GM19452 (cell line): ENCODE measurements around the gene SPATA25.

Experiments
- ATAC-seq: cut with Tn5 transposase; IDR thresholded peaks from one replicate; pipeline ENCODE4 v1.9.1; 2021; ENCODE audit not compliant: unreplicated experiment

SPATA25 gene

GRCh38 chr20:45841407-45842129 is 45.9 kb downstream of the SPATA25 start:
- ATAC-seq, result no peak

DNA sequence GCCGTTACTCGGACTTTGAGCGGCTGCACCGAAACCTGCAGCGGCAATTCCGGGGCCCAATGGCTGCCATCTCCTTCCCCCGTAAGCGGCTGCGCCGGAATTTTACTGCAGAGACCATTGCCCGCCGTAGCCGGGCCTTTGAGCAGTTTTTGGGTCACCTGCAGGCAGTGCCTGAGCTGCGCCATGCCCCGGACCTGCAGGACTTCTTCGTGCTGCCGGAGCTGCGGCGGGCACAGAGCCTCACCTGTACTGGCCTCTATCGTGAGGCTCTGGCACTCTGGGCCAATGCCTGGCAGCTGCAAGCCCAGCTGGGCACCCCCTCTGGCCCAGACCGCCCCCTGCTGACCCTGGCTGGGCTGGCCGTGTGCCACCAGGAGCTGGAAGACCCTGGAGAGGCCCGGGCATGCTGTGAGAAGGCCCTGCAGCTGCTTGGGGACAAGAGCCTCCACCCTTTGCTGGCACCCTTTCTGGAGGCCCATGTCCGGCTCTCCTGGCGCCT is 46.7 kb downstream of the SPATA25 start:
- no peak for ATAC-seq

GRCh38 chr20:45836841-45837240 is 50.6 kb downstream of the SPATA25 start:
- ATAC-seq, result no peak
